GM12878 (cell line): Measurements from ENCODE around the gene TBC1D9B. TPM values are rescaled to one million over a fixed set of nuclear protein-coding genes. Genes with fewer than 3 reads are reported as not detected.

Experiments
- ATAC-seq: fragments of 200-7000 bp; cut with Tn5 transposase; 3 replicates; pipeline ENCODE4 v1.9.1; 2020; ENCODE audit warnings: mild to moderate bottlenecking, moderate library complexity
- BruUV-seq: library from RNA; stranded (reverse); fragments of 400-500 nt; replicated peaks from 2 replicates; lab custom pipeline; 2021; lab: Mats Ljungman, UMichigan
- CTCF ChIA-PET: fragments of 300-600 bp; sonication (Branson Sonifier 250); formaldehyde crosslinking; extraction: SDS; loops from one replicate; lab custom pipeline; 2021; ENCODE audit warnings: inconsistent platforms; lab: Yijun Ruan, JAX
- POLR2A ChIA-PET: fragments of 350-600 bp; formaldehyde crosslinking; extraction: SDS; loops from one replicate; lab custom pipeline; 2021; ENCODE audit warnings: inconsistent platforms; lab: Charles Lee
- RAD21 ChIA-PET: fragments of 300-600 bp; sonication (Branson Sonifier 250); formaldehyde crosslinking; loops from one replicate; lab custom pipeline; 2023; ENCODE audit warnings: antibody characterized with exemption; ENCODE audit not compliant: unreplicated experiment; lab: Charles Lee
- SMC1A ChIA-PET: fragments of 300-600 bp; sonication (Branson Sonifier 250); formaldehyde crosslinking; loops from one replicate; lab custom pipeline; 2023; ENCODE audit not compliant: unreplicated experiment, uncharacterized antibody; lab: Charles Lee
- DNase-seq: peaks from one replicate; pipeline ENCODE4 v3.0.0-alpha.2; 2011; ENCODE audit warnings: low read depth, low spot score
- FAIRE-seq: peaks from 3 replicates; lab custom pipeline; 2011; peaks lifted over from hg19 to GRCh38; lab: Jason Lieb, UNC
- H2AFZ ChIP-seq: 2 replicates; pipeline ENCODE4 v1.6.0; 2011; ENCODE audit warnings: low read depth, low read length, control low read depth; ENCODE audit not compliant: control insufficient read depth
- H3K27ac ChIP-seq: 2 replicates; pipeline ENCODE4 v1.5.1; 2011; ENCODE audit warnings: control low read depth; ENCODE audit not compliant: control insufficient read depth, insufficient read depth
- H3K27me3 ChIP-seq, 2 experiments: replicated peaks in 1 of 2; 2 replicates each; pipeline versions ENCODE4 v1.6.0 to v1.6.1; 2011; ENCODE audit warnings: low read length in 1 of 2; ENCODE audit not compliant: control insufficient read depth in 2 of 2, insufficient read depth in 2 of 2
- H3K36me3 ChIP-seq, 2 experiments: 2 replicates each; pipeline ENCODE4 v1.5.1; 2011; ENCODE audit warnings: low read length in 1 of 2; ENCODE audit not compliant: control insufficient read depth in 2 of 2, insufficient read depth in 2 of 2
- H3K4me1 ChIP-seq: 2 replicates; pipeline ENCODE4 v1.6.1; 2011; ENCODE audit warnings: mild to moderate bottlenecking, low read length, moderate library complexity, mixed read lengths; ENCODE audit not compliant: control insufficient read depth, insufficient read depth
- H3K4me2 ChIP-seq: 2 replicates; pipeline ENCODE4 v1.6.0; 2011; ENCODE audit warnings: control low read depth; ENCODE audit not compliant: control insufficient read depth, insufficient read depth
- H3K4me3 ChIP-seq: fragments of 200-600 bp; sonication (generic); 2 replicates; pipeline ENCODE4 v1.5.1; 2016
- H3K79me2 ChIP-seq: 2 replicates; pipeline ENCODE4 v1.6.0; 2011; ENCODE audit warnings: low read length; ENCODE audit not compliant: control insufficient read depth, insufficient read depth
- H3K9ac ChIP-seq: 2 replicates; pipeline ENCODE4 v1.8.0; 2011; ENCODE audit warnings: low read length, control low read depth, mixed read lengths; ENCODE audit not compliant: control insufficient read depth, insufficient read depth
- H3K9me3 ChIP-seq: replicated peaks from 3 replicates; pipeline ENCODE4 v1.5.1; 2011; ENCODE audit warnings: mild to moderate bottlenecking, low read length; ENCODE audit not compliant: control insufficient read depth, insufficient read depth
- H4K20me1 ChIP-seq: 2 replicates; pipeline ENCODE4 v1.6.0; 2011; ENCODE audit not compliant: control insufficient read depth, insufficient read depth
- BCL3 ChIP-seq: IDR thresholded peaks from 2 replicates; pipeline ENCODE4 v1.6.1; 2011; ENCODE audit warnings: borderline replicate concordance, low read depth, mild to moderate bottlenecking, moderate library complexity, low read length; ENCODE audit not compliant: insufficient read depth, poor library complexity, severe bottlenecking
- IRF5 ChIP-seq: fragments of 450-650 bp; IDR thresholded peaks from 2 replicates; pipeline ENCODE4 v1.6.1; 2017; ENCODE audit warnings: borderline replicate concordance
- MYB ChIP-seq: fragments of 150-350 bp; IDR thresholded peaks from 2 replicates; pipeline ENCODE4 v1.6.1; 2014; ENCODE audit warnings: mild to moderate bottlenecking, low read depth, low read length, borderline replicate concordance
- NFXL1 ChIP-seq: fragments of 450-650 bp; IDR thresholded peaks from 2 replicates; pipeline ENCODE4 v1.6.1; 2017; ENCODE audit warnings: antibody characterized with exemption, mild to moderate bottlenecking, borderline replicate concordance
- NR2C2 ChIP-seq: IDR thresholded peaks from 2 replicates; pipeline ENCODE4 v1.6.1; 2011; ENCODE audit warnings: borderline replicate concordance, low read depth; ENCODE audit not compliant: control insufficient read depth, insufficient read length
- NRF1 ChIP-seq: conservative IDR thresholded peaks from 2 replicates; pipeline ENCODE4 v1.6.1; 2011; ENCODE audit warnings: mild to moderate bottlenecking, low read depth, low read length, improper control_type of control experiment
- POLR2AphosphoS2 ChIP-seq: IDR thresholded peaks from 2 replicates; pipeline ENCODE4 v1.6.1; 2011; ENCODE audit warnings: low read depth, mild to moderate bottlenecking, low read length, improper control_type of control experiment, moderate library complexity
- SMAD5 ChIP-seq: IDR thresholded peaks from 2 replicates; pipeline ENCODE4 v1.6.1; 2016; ENCODE audit warnings: antibody characterized with exemption, low read depth
- SUZ12 ChIP-seq: fragments of 200-600 bp; sonication (generic); IDR thresholded peaks from one replicate; pipeline ENCODE4 v1.6.1; 2018; ENCODE audit warnings: antibody characterized with exemption, mild to moderate bottlenecking; ENCODE audit not compliant: unreplicated experiment
- ZNF217 ChIP-seq: fragments of 450-650 bp; IDR thresholded peaks from 2 replicates; pipeline ENCODE4 v1.6.1; 2017; ENCODE audit warnings: antibody characterized with exemption, mild to moderate bottlenecking
- WGBS: methylation state at CpG from one replicate; pipeline ENCODE4 v1.1.6; 2016; ENCODE audit warnings: low lambda C conversion rate; ENCODE audit not compliant: insufficient replicate concordance, insufficient coverage; ENCODE audit errors: missing lambda C conversion rate; 5-methylcytosine and 5-hydroxymethylcytosine counted together
- in situ Hi-C: fragments of 300-500 bp; cut with MboI; formaldehyde crosslinking; loops from 9 replicates; pipeline ENCODE4 v1.14.3; 2018; ENCODE audit warnings: mixed read lengths
- intact Hi-C: fragments of 100-400 bp; cut with micrococcal nuclease; formaldehyde crosslinking; loops from one replicate; pipeline ENCODE4 v1.14.2; 2022; ENCODE audit not compliant: unreplicated experiment
- polyA plus RNA-seq, 11 experiments: library from polyadenylated mRNA; depleted of rRNA in 4 of 11; unstranded in 6 of 11; stranded (reverse) in 5 of 11; fragments of >200 nt; fragmentation: Nextera tagmentation in 4 of 11; fragmentation: Illumina TruSeq in 1 of 11; extraction: Ambion mirVana in 4 of 11; extraction: Trizol in 1 of 11; gene quantifications; 1 replicate in 1 of 11; 2 replicates in 10 of 11; pipeline versions ENCODE4 v1.2.1 to v1.2.3, GENCODE V29; 2011 to 2016; ENCODE audit warnings: inconsistent platforms in 2 of 11, missing spikeins in 2 of 11, low read depth in 1 of 11
- total RNA-seq, 4 experiments: library from RNA; depleted of rRNA in 3 of 4; stranded (reverse); fragments of >200 nt in 3 of 4; fragmentation: Illumina TruSeq in 1 of 4; extraction: Trizol in 1 of 4; gene quantifications; 2 replicates each; pipeline versions ENCODE4 v1.2.1 to v1.2.3, GENCODE V29; 2013 to 2021
- TF ChIP-seq, protein P1 (sequence below): fragments of 450-650 bp; IDR thresholded peaks from 2 replicates; pipeline ENCODE4 v1.6.1; 2018; ENCODE audit warnings: borderline replicate concordance, mild to moderate bottlenecking; ENCODE audit not compliant: partially characterized antibody

The TBC1D9B gene
- total and polyA plus RNA-seq, 10 of the 15 experiments (the other 5 are each of a cell fraction or from before 2014, with no cell fraction given), result 4.0 to 74.2 (median 34.6) TPM

DNA sequence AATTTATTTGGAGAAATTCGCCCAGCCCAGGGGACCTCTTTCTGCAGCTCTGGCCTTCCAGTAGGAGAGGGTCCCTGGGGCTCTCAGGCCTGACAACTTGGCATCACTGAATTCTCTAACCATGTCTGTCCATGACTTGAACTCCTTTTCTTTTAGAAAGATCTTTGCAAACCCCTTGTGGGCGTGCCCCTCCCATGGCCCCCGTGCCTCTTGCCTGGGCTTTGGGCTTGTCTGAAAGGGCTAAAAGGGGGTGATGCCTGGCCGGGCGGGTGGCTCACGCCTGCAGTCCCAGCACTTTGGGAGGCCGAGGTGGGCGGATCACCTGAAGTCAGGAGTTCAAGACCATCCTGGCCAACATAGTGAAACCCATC lies 90.2 kb downstream of the TBC1D9B start:
- SMC1A ChIA-PET, result no interaction called here
- BruUV-seq, result no TSS peak
- DNase-seq, result no peak
- intact Hi-C loops (no loop called here), in situ Hi-C loops (loop anchor here (10.0 to 25.0 kb wide), 2 partner anchors 995 to 1693 kb away; partner anchors contain the start of gene MGAT1)
- no peaks in the 10 kb centered on the region for H3K27me3 ChIP-seq
- peak overlapping the region; percentile 41; the same call in 1 of the 2 replicates for H3K4me3 ChIP-seq
- H3K79me2 ChIP-seq, result peaks cover 21% of the 10 kb centered on the region
- peak overlapping the region; percentile 64 for H2AFZ ChIP-seq
- CTCF ChIA-PET, result interaction anchor here (0.9 kb wide), 1 partner anchor 102 kb away, joined by 3 read pairs; no protein-coding TSS in a partner anchor
- peak overlapping the region; percentile 91 for H3K4me2 ChIP-seq
- RAD21 ChIA-PET, result interaction anchor here (1.1 to 1.7 kb wide), 2 partner anchors 14 to 15 kb away, joined by 3 to 4 read pairs; no protein-coding TSS in a partner anchor
- POLR2A ChIA-PET, result no interaction called here
- H3K4me1 ChIP-seq, result peaks cover 34% of the 10 kb centered on the region
- TF ChIP-seq POLR2AphosphoS2 (no peak), MYB (no peak), SMAD5 (no peak), ZNF217 (no peak), NRF1 (no peak), NR2C2 (no peak), BCL3 (no peak), IRF5 (no peak), NFXL1 (no peak), SUZ12 (no peak)
- TF ChIP-seq, protein P1, sequence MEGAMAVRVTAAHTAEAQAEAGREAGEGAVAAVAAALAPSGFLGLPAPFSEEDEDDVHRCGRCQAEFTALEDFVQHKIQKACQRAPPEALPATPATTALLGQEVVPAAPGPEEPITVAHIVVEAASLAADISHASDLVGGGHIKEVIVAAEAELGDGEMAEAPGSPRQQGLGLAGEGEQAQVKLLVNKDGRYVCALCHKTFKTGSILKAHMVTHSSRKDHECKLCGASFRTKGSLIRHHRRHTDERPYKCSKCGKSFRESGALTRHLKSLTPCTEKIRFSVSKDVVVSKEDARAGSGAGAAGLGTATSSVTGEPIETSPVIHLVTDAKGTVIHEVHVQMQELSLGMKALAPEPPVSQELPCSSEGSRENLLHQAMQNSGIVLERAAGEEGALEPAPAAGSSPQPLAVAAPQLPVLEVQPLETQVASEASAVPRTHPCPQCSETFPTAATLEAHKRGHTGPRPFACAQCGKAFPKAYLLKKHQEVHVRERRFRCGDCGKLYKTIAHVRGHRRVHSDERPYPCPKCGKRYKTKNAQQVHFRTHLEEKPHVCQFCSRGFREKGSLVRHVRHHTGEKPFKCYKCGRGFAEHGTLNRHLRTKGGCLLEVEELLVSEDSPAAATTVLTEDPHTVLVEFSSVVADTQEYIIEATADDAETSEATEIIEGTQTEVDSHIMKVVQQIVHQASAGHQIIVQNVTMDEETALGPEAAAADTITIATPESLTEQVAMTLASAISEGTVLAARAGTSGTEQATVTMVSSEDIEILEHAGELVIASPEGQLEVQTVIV, result no peak
- H3K27ac ChIP-seq, result no peak overlapping the region
- H3K9me3 ChIP-seq, result no peaks in the 10 kb centered on the region
- H3K36me3 ChIP-seq, result no peaks in the 10 kb centered on the region; a peak in 2 of 4 replicates
- H3K9ac ChIP-seq, result peak overlapping the region; percentile 58; the same call in 1 of the 2 replicates
- H4K20me1 ChIP-seq, result peaks cover 6% of the 10 kb centered on the region
- FAIRE-seq, result no peak
- ATAC-seq, result no peak
- WGBS, result 83% methylated on average over 8 of the region's 8 CpGs
